HEK293 (cell line): ENCODE measurements around the gene DHRS4L2.

Experiments used
- CTCF ChIA-PET: fragments of 350-600 bp; formaldehyde crosslinking; extraction: SDS; loops from one replicate; lab custom pipeline; 2021; ENCODE audit warnings: antibody characterized with exemption; lab: Yijun Ruan, JAX
- POLR2A ChIA-PET: fragments of 300-600 bp; formaldehyde crosslinking; extraction: SDS; loops from one replicate; lab custom pipeline; 2020; ENCODE audit warnings: antibody characterized with exemption, inconsistent platforms; lab: Yijun Ruan, JAX
- H3K27ac ChIP-seq: fragments of 200-500 bp; sonication (Bioruptor generic); 2 replicates; pipeline ENCODE4 v1.5.1; 2014; ENCODE audit warnings: low read depth, low read length, control low read depth, inconsistent platforms; ENCODE audit errors: extremely low read depth
- H3K36me3 ChIP-seq, 2 experiments: fragments of 200-500 bp in 1 of 2; sonication (Bioruptor generic) in 1 of 2; 1 replicate in 1 of 2; 2 replicates in 1 of 2; pipeline ENCODE4 v1.5.1; 2014 to 2017; ENCODE audit warnings: inconsistent platforms in 2 of 2, low read length in 2 of 2; ENCODE audit not compliant: control insufficient read depth in 2 of 2, insufficient read depth in 1 of 2
- H3K4me1 ChIP-seq: fragments of 200-500 bp; sonication (Bioruptor generic); 2 replicates; pipeline ENCODE4 v1.5.1; 2014; ENCODE audit warnings: mild to moderate bottlenecking, low read length, inconsistent platforms; ENCODE audit not compliant: control insufficient read depth, insufficient read depth
- H3K4me3 ChIP-seq: 2 replicates; pipeline ENCODE4 v1.5.1; 2011; ENCODE audit warnings: low read depth, mild to moderate bottlenecking, control low read depth, low read length, moderate library complexity
- H3K9me3 ChIP-seq: fragments of 200-500 bp; sonication (Bioruptor generic); 2 replicates; pipeline ENCODE4 v1.5.1; 2014; ENCODE audit warnings: low read depth, low read length, inconsistent platforms; ENCODE audit not compliant: control insufficient read depth, insufficient read depth
- BCL11A ChIP-seq: fragments of 450-650 bp; formaldehyde crosslinking; IDR thresholded peaks from 2 replicates; pipeline ENCODE4 v1.5.1; 2016; ENCODE audit warnings: low read depth, missing biosample characterization, missing genetic modification characterization
- ELK4 ChIP-seq: IDR thresholded peaks from 2 replicates; pipeline ENCODE4 v1.6.1; 2011; ENCODE audit warnings: mild to moderate bottlenecking, low read depth, low read length, borderline replicate concordance
- GFI1B ChIP-seq: fragments of 450-650 bp; formaldehyde crosslinking; IDR thresholded peaks from 2 replicates; pipeline ENCODE4 v1.5.1; 2016; ENCODE audit warnings: missing biosample characterization, missing genetic modification characterization
- MYNN ChIP-seq: fragments of 450-650 bp; formaldehyde crosslinking; IDR thresholded peaks from 2 replicates; pipeline ENCODE4 v1.5.1; 2016; ENCODE audit warnings: missing biosample characterization, missing genetic modification characterization, borderline replicate concordance
- OSR2 ChIP-seq: fragments of 450-650 bp; formaldehyde crosslinking; IDR thresholded peaks from 2 replicates; pipeline ENCODE4 v1.5.1; 2016; ENCODE audit warnings: missing biosample characterization, missing genetic modification characterization
- PRDM10 ChIP-seq: fragments of 450-650 bp; formaldehyde crosslinking; IDR thresholded peaks from 2 replicates; pipeline ENCODE4 v1.5.1; 2016; ENCODE audit warnings: missing biosample characterization, missing genetic modification characterization
- REST ChIP-seq: fragments of 450-650 bp; formaldehyde crosslinking; IDR thresholded peaks from 2 replicates; pipeline ENCODE4 v1.5.1; 2016; ENCODE audit warnings: missing biosample characterization, missing genetic modification characterization
- SCRT2 ChIP-seq: fragments of 450-650 bp; formaldehyde crosslinking; IDR thresholded peaks from 2 replicates; pipeline ENCODE4 v1.5.1; 2016; ENCODE audit warnings: missing biosample characterization, missing genetic modification characterization
- ZBTB21 ChIP-seq: fragments of 450-650 bp; formaldehyde crosslinking; IDR thresholded peaks from 2 replicates; pipeline ENCODE4 v1.5.1; 2017; ENCODE audit warnings: missing biosample characterization, missing genetic modification characterization
- ZNF121 ChIP-seq: fragments of 450-650 bp; formaldehyde crosslinking; IDR thresholded peaks from 2 replicates; pipeline ENCODE4 v1.5.1; 2016; ENCODE audit warnings: missing biosample characterization, missing genetic modification characterization
- ZNF133 ChIP-seq: fragments of 450-650 bp; formaldehyde crosslinking; IDR thresholded peaks from 2 replicates; pipeline ENCODE4 v1.5.1; 2016; ENCODE audit warnings: missing biosample characterization, missing genetic modification characterization
- ZNF146 ChIP-seq: fragments of 450-650 bp; formaldehyde crosslinking; IDR thresholded peaks from 2 replicates; pipeline ENCODE4 v1.5.1; 2016; ENCODE audit warnings: missing biosample characterization, missing genetic modification characterization
- ZNF19 ChIP-seq: fragments of 450-650 bp; formaldehyde crosslinking; IDR thresholded peaks from 2 replicates; pipeline ENCODE4; 2016; ENCODE audit warnings: missing biosample characterization, missing genetic modification characterization, low read depth
- ZNF211 ChIP-seq: fragments of 450-650 bp; formaldehyde crosslinking; IDR thresholded peaks from 2 replicates; pipeline ENCODE4 v1.5.1; 2016; ENCODE audit warnings: low read depth, missing biosample characterization, missing genetic modification characterization
- ZNF248 ChIP-seq: fragments of 450-650 bp; formaldehyde crosslinking; IDR thresholded peaks from 2 replicates; pipeline ENCODE4 v1.5.1; 2017; ENCODE audit warnings: missing biosample characterization, missing genetic modification characterization
- ZNF394 ChIP-seq: fragments of 450-650 bp; formaldehyde crosslinking; IDR thresholded peaks from 2 replicates; pipeline ENCODE4 v1.5.1; 2016; ENCODE audit warnings: missing biosample characterization, missing genetic modification characterization, mild to moderate bottlenecking, moderate library complexity, borderline replicate concordance
- ZNF433 ChIP-seq: fragments of 450-650 bp; formaldehyde crosslinking; IDR thresholded peaks from 2 replicates; pipeline ENCODE4 v1.5.1; 2016; ENCODE audit warnings: missing biosample characterization, missing genetic modification characterization, low read depth
- ZNF514 ChIP-seq: fragments of 450-650 bp; formaldehyde crosslinking; IDR thresholded peaks from 2 replicates; pipeline ENCODE4 v1.5.1; 2016; ENCODE audit warnings: missing biosample characterization, missing genetic modification characterization
- ZNF558 ChIP-seq: fragments of 450-650 bp; formaldehyde crosslinking; IDR thresholded peaks from 2 replicates; pipeline ENCODE4 v1.5.1; 2016; ENCODE audit warnings: missing biosample characterization, missing genetic modification characterization
- ZNF623 ChIP-seq: fragments of 450-650 bp; formaldehyde crosslinking; IDR thresholded peaks from 2 replicates; pipeline ENCODE4 v1.5.1; 2016; ENCODE audit warnings: missing biosample characterization, missing genetic modification characterization
- ZNF626 ChIP-seq: fragments of 450-650 bp; sonication (Bioruptor Pico); formaldehyde crosslinking; IDR thresholded peaks from 2 replicates; pipeline ENCODE4 v1.5.1; 2018; ENCODE audit warnings: missing biosample characterization, missing genetic modification characterization, inconsistent platforms
- ZNF629 ChIP-seq: fragments of 450-650 bp; formaldehyde crosslinking; IDR thresholded peaks from 2 replicates; pipeline ENCODE4 v1.5.1; 2017; ENCODE audit warnings: missing biosample characterization, missing genetic modification characterization
- ZNF654 ChIP-seq: fragments of 450-650 bp; formaldehyde crosslinking; IDR thresholded peaks from 2 replicates; pipeline ENCODE4 v1.5.1; 2016; ENCODE audit warnings: low read depth, missing biosample characterization, missing genetic modification characterization
- ZNF664 ChIP-seq: fragments of 450-650 bp; formaldehyde crosslinking; IDR thresholded peaks from 2 replicates; pipeline ENCODE4 v1.5.1; 2016; ENCODE audit warnings: missing biosample characterization, missing genetic modification characterization
- ZXDB ChIP-seq: fragments of 450-650 bp; formaldehyde crosslinking; IDR thresholded peaks from 2 replicates; pipeline ENCODE4 v1.5.1; 2016; ENCODE audit warnings: missing biosample characterization, missing genetic modification characterization
- TF ChIP-seq, protein P1 (sequence below): fragments of 450-650 bp; formaldehyde crosslinking; IDR thresholded peaks from 2 replicates; pipeline ENCODE4 v1.5.1; 2016; ENCODE audit warnings: missing biosample characterization, missing genetic modification characterization

The DHRS4L2 gene

DNA sequence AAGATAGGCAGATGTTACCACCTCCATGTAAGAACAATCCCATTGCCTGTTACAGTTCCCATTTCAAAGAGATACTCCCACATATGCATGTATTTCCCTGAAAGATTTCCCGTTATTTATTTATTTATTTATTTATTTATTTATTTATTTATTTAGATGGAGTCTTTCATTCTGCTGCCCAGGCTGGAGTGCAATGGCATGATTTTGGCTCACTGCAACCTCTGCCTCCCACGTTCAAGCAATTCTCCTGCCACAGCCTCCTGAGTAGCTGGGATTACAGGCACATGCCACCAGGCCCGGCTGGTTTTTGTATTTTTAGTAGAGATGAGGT is 37.6 kb upstream of the DHRS4L2 start (continued):
- peak; percentile 47; the same call in 1 of the 2 replicates for TF ChIP-seq REST
- TF ChIP-seq ZNF558: peak; percentile 61; the same call in 1 of the 2 replicates
- peak; percentile 34; the same call in 1 of the 2 replicates for TF ChIP-seq ZXDB
- TF ChIP-seq ZNF629 (tag by site-specific recombination): 0 out of 2 replicates have a peak, but pooled peaks have one; percentile 28
- peak; percentile 61 for TF ChIP-seq ZNF433 (tag by site-specific recombination)
- TF ChIP-seq ZNF664 (tag by site-specific recombination): 0 out of 2 replicates have a peak, but pooled peaks have one; percentile 17
- peak; percentile 90 for TF ChIP-seq ZNF394 (tag by site-specific recombination)
- TF ChIP-seq ZNF623 (tag by site-specific recombination): peak; percentile 73
- peak; percentile 23; the same call in 1 of the 2 replicates for TF ChIP-seq ZNF654 (tag by site-specific recombination)

GRCh38 chr14:23951590-23952201 is 37.0 kb upstream of the DHRS4L2 start:
- ChIA-PET CTCF (interaction anchor here (0.7 to 3.8 kb wide), 7 partner anchors 10 to 363 kb away, joined by 3 to 13 read pairs (median 5); no protein-coding TSS in a partner anchor), POLR2A (no interaction called here)
- H3K27ac ChIP-seq: no peak overlapping the region
- no peaks in the 10 kb centered on the region for H3K9me3 ChIP-seq
- H3K36me3 ChIP-seq: peaks cover 0 to 5% of the 10 kb centered on the region in 2 experiments; a peak in 1 of 3 replicates
- no peaks in the 10 kb centered on the region for H3K4me1 ChIP-seq
- H3K4me3 ChIP-seq: no peak overlapping the region
- TF ChIP-seq ZNF664 (tag by site-specific recombination) (no peak), ZNF211 (no peak), SCRT2 (no peak), OSR2 (tag by site-specific recombination) (no peak), PRDM10 (tag by site-specific recombination) (no peak), BCL11A (no peak), ELK4 (no peak), ZNF629 (tag by site-specific recombination) (no peak), ZNF133 (tag by site-specific recombination) (no peak), ZBTB21 (tag by site-specific recombination) (no peak), ZNF394 (tag by site-specific recombination) (no peak), ZNF19 (tag by site-specific recombination) (no peak), MYNN (tag by site-specific recombination) (no peak), ZNF514 (tag by site-specific recombination) (no peak), ZNF121 (tag by site-specific recombination) (no peak), ZNF626 (tag by site-specific recombination) (no peak), GFI1B (tag by site-specific recombination) (no peak), ZNF146 (no peak), ZNF248 (tag by site-specific recombination) (no peak)
- TF ChIP-seq, protein P1, sequence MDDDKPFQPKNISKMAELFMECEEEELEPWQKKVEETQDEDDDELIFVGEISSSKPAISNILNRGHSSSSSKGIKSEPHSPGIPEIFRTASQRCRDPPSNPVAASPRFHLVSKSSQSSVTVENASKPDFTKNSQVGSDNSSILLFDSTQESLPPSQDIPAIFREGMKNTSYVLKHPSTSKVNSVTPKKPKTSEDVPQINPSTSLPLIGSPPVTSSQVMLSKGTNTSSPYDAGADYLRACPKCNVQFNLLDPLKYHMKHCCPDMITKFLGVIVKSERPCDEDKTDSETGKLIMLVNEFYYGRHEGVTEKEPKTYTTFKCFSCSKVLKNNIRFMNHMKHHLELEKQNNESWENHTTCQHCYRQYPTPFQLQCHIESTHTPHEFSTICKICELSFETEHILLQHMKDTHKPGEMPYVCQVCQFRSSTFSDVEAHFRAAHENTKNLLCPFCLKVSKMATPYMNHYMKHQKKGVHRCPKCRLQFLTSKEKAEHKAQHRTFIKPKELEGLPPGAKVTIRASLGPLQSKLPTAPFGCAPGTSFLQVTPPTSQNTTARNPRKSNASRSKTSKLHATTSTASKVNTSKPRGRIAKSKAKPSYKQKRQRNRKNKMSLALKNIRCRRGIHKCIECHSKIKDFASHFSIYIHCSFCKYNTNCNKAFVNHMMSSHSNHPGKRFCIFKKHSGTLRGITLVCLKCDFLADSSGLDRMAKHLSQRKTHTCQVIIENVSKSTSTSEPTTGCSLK (tag by site-specific recombination): no peak
